GM23338 (cell line): ENCODE measurements around the gene CORO2A.

ENCODE experiments used
- CREB1 ChIP-seq: fragments of 250-450 bp; sonication (Bioruptor Pico); IDR thresholded peaks from 2 replicates; pipeline ENCODE4 v1.5.0; 2020; ENCODE audit warnings: low read depth, mild to moderate bottlenecking, moderate library complexity
- EZH2 ChIP-seq: fragments of 200-600 bp; sonication (generic); IDR thresholded peaks from one replicate; pipeline ENCODE4 v1.8.0; 2017; ENCODE audit warnings: antibody characterized with exemption, mild to moderate bottlenecking, low read depth; ENCODE audit not compliant: unreplicated experiment
- EZH2phosphoT487 ChIP-seq: fragments of 200-600 bp; sonication (generic); IDR thresholded peaks from one replicate; pipeline ENCODE4 v1.8.1; 2018; ENCODE audit warnings: antibody characterized with exemption; ENCODE audit not compliant: unreplicated experiment
- JUNB ChIP-seq: IDR thresholded peaks from one replicate; pipeline ENCODE4 v1.6.1; 2016; ENCODE audit warnings: antibody characterized with exemption; ENCODE audit not compliant: unreplicated experiment
- NANOG ChIP-seq: IDR thresholded peaks from 2 replicates; pipeline ENCODE4 v1.6.1; 2016; ENCODE audit warnings: antibody characterized with exemption, borderline replicate concordance
- POLR2AphosphoS5 ChIP-seq: IDR thresholded peaks from 2 replicates; pipeline ENCODE4 v1.6.1; 2016; ENCODE audit warnings: antibody characterized with exemption, low read depth
- ZNF114 ChIP-seq: fragments of 250-450 bp; sonication (Bioruptor Pico); IDR thresholded peaks from 2 replicates; pipeline ENCODE4 v1.5.0; 2020; ENCODE audit warnings: mild to moderate bottlenecking, moderate library complexity
- TF ChIP-seq, protein P1 (sequence below), 2 experiments: fragments of 200-600 bp in 1 of 2; sonication (generic) in 1 of 2; conservative IDR thresholded peaks; 2 replicates each; pipeline versions ENCODE4 v1.5.1 to v1.6.1; 2016 to 2017; ENCODE audit warnings: antibody characterized with exemption in 2 of 2, low read depth in 2 of 2, mild to moderate bottlenecking in 2 of 2, moderate library complexity in 1 of 2
- TF ChIP-seq, protein P2 (sequence below): IDR thresholded peaks from one replicate; pipeline ENCODE4 v1.6.1; 2018; ENCODE audit warnings: antibody characterized with exemption; ENCODE audit not compliant: unreplicated experiment
- TF ChIP-seq, protein P3 (sequence below): IDR thresholded peaks from 2 replicates; pipeline ENCODE4 v1.6.1; 2016; ENCODE audit warnings: antibody characterized with exemption

DNA sequence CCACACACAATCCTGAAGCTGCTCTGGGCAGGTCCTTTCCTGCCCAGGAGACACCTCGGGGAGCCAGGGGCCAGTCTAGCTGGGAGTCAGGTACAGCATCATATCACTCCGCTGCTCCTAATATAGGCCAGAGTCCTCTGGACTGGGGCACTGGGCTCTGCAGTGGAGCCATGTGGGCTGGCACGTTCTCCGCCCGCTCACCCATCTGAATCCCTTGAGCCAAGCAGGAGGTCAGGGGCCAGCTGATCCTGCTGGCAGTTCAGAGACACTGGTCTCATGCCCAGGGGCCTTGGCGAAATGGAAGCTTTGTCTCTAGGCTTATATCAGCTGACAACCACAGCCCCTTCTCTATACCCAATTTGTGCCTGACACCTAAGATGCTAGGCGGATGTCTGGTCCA is 9.3 kb upstream of the CORO2A start:
- TF ChIP-seq, protein P1, sequence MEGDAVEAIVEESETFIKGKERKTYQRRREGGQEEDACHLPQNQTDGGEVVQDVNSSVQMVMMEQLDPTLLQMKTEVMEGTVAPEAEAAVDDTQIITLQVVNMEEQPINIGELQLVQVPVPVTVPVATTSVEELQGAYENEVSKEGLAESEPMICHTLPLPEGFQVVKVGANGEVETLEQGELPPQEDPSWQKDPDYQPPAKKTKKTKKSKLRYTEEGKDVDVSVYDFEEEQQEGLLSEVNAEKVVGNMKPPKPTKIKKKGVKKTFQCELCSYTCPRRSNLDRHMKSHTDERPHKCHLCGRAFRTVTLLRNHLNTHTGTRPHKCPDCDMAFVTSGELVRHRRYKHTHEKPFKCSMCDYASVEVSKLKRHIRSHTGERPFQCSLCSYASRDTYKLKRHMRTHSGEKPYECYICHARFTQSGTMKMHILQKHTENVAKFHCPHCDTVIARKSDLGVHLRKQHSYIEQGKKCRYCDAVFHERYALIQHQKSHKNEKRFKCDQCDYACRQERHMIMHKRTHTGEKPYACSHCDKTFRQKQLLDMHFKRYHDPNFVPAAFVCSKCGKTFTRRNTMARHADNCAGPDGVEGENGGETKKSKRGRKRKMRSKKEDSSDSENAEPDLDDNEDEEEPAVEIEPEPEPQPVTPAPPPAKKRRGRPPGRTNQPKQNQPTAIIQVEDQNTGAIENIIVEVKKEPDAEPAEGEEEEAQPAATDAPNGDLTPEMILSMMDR (conservative IDR thresholded peaks at IDR 0.05; ENCODE audit: low read depth in 2 of 2): no peak
- no peak for TF ChIP-seq EZH2
- TF ChIP-seq POLR2AphosphoS5: no peak
- TF ChIP-seq EZH2phosphoT487: no peak
- TF ChIP-seq JUNB: no peak
- TF ChIP-seq, protein P2, sequence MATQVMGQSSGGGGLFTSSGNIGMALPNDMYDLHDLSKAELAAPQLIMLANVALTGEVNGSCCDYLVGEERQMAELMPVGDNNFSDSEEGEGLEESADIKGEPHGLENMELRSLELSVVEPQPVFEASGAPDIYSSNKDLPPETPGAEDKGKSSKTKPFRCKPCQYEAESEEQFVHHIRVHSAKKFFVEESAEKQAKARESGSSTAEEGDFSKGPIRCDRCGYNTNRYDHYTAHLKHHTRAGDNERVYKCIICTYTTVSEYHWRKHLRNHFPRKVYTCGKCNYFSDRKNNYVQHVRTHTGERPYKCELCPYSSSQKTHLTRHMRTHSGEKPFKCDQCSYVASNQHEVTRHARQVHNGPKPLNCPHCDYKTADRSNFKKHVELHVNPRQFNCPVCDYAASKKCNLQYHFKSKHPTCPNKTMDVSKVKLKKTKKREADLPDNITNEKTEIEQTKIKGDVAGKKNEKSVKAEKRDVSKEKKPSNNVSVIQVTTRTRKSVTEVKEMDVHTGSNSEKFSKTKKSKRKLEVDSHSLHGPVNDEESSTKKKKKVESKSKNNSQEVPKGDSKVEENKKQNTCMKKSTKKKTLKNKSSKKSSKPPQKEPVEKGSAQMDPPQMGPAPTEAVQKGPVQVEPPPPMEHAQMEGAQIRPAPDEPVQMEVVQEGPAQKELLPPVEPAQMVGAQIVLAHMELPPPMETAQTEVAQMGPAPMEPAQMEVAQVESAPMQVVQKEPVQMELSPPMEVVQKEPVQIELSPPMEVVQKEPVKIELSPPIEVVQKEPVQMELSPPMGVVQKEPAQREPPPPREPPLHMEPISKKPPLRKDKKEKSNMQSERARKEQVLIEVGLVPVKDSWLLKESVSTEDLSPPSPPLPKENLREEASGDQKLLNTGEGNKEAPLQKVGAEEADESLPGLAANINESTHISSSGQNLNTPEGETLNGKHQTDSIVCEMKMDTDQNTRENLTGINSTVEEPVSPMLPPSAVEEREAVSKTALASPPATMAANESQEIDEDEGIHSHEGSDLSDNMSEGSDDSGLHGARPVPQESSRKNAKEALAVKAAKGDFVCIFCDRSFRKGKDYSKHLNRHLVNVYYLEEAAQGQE: no peak
- TF ChIP-seq ZNF114: no peak
- TF ChIP-seq NANOG: no peak
- TF ChIP-seq, protein P3, sequence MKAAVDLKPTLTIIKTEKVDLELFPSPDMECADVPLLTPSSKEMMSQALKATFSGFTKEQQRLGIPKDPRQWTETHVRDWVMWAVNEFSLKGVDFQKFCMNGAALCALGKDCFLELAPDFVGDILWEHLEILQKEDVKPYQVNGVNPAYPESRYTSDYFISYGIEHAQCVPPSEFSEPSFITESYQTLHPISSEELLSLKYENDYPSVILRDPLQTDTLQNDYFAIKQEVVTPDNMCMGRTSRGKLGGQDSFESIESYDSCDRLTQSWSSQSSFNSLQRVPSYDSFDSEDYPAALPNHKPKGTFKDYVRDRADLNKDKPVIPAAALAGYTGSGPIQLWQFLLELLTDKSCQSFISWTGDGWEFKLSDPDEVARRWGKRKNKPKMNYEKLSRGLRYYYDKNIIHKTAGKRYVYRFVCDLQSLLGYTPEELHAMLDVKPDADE: no peak
- TF ChIP-seq CREB1 (CRISPR knock-in tag): no peak
